Muscle layer of duodenum (tissue), 2 donors: ENCODE measurements around the gene LENG8.
A peak's percentile ranks its signal among the peaks of the same experiment; 100 is the strongest.

Source experiments
- H3K27ac ChIP-seq: one replicate; pipeline ENCODE4 v1.7.0; 2013; ENCODE audit warnings: mild to moderate bottlenecking, low read length
- H3K27me3 ChIP-seq: one replicate; pipeline ENCODE4 v1.7.0; 2013; ENCODE audit warnings: low read depth, mild to moderate bottlenecking, control low read depth, low read length
- H3K36me3 ChIP-seq, 2 donors: one replicate each; pipeline ENCODE4 v1.7.0; 2013; ENCODE audit warnings: low read length in 2 of 2, control low read depth in 1 of 2, mild to moderate bottlenecking in 1 of 2; ENCODE audit not compliant: insufficient read depth in 2 of 2, control insufficient read depth in 1 of 2
- H3K4me1 ChIP-seq, 2 donors: one replicate each; pipeline ENCODE4 v1.7.0; 2013; ENCODE audit warnings: low read length in 2 of 2, mild to moderate bottlenecking in 2 of 2, control low read depth in 1 of 2, moderate library complexity in 1 of 2; ENCODE audit not compliant: insufficient read depth in 2 of 2, control insufficient read depth in 1 of 2
- H3K4me3 ChIP-seq, 2 donors: one replicate each; pipeline ENCODE4 v1.7.0; 2013; ENCODE audit warnings: low read length in 2 of 2, low read depth in 1 of 2, mild to moderate bottlenecking in 1 of 2
- H3K9me3 ChIP-seq, 2 donors: one replicate each; pipeline ENCODE4 v1.7.0; 2013; ENCODE audit warnings: low read length in 2 of 2, control low read depth in 1 of 2, mild to moderate bottlenecking in 1 of 2; ENCODE audit not compliant: control insufficient read depth in 1 of 2
- donor health status: healthy.

Gene LENG8

DNA sequence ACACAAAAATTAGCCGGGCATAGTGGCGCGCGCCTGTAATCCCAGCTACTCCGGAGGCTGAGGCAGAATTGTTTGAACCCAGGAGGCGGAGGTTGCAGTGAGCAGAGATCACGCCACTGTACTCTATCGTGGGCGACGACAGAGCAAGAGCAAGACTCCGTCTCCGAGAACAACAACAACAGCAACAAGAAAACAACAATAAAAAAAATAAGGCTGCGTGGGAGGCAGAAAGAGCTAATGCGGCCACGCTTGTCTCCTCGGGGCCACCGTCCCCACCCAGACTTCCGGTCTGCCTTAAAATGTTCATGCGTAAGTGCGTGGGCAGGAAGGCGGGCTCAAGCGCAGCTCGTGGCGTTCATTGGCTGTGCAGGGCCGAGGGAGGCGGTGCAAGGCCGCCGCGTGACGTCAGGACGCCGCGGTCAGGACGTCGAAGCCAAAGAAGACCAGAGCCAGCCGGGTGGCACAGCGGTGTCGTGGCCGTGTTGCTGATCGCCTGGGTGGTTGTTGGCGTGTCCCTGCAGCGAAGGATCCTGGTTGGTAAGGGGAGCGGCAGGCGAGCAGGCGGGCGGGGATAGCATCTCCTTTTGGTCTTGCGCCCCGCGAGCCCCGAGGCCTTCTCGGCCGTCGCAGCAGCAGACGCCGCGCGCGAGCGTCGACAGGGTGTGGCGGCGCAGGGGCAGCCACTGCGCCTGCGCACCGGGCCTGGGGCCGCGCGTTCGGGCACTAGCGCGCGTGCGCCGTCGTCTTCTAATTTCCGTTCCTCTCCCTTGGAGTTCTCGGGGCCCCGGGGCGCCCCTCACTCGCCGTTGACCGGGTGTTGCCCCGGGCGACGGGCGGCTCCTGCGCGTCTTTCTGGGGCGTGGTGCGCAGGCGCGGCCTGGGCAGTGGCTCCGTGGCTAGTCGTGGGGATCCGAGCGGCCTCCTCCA lies at the start of gene LENG8:
Gene LENG8, plus strand, starts transcription at position 426 of the 927 bp plus-strand sequence. CDS start 2,146 bp downstream, outside the sequence.
- H3K4me1 ChIP-seq, result peaks cover 13 to 38% of the 10 kb centered on the region in 2 donors
- H3K9me3 ChIP-seq, result no peaks in the 10 kb centered on the region
- peak within 1 kb of the TSS; percentile 78 to 92 for H3K4me3 ChIP-seq
- H3K27ac ChIP-seq, result peak within 1 kb of the TSS; percentile 96
- no peaks in the 10 kb centered on the region for H3K27me3 ChIP-seq
- H3K36me3 ChIP-seq, result peaks cover 34 to 50% of the 10 kb centered on the region in 2 donors

DNA sequence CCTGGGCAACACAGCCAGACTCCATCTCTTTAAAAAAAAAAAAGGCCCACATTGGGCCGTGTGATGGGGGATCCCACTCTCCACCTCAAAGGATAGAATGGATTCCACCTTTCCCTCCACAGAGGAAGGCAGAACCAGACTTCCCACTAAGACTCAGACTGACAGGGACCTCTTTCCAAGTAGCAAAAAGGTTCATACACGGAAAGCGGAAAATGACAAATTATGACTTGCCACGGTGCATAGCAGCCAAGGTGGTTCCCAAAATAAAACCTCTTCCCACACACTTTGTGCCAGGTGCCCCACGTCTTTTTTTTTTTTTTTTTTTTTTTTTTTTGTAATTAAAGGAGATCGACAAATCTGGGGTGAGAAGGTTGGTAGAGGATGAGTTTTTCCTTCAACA lies 48.1 kb upstream of the LENG8 start:
- no peaks in the 10 kb centered on the region for H3K36me3 ChIP-seq
- no peak overlapping the region for H3K27ac ChIP-seq
- H3K4me1 ChIP-seq, result no peaks in the 10 kb centered on the region
- no peak overlapping the region for H3K4me3 ChIP-seq
- H3K27me3 ChIP-seq, result no peaks in the 10 kb centered on the region
- no peaks in the 10 kb centered on the region for H3K9me3 ChIP-seq

GRCh38 chr19:54403054-54403453 lies 45.9 kb upstream of the LENG8 start:
- Histone ChIP-seq H3K27ac (no peak overlapping the region), H3K4me3 (no peak overlapping the region), H3K4me1 (no peaks in the 10 kb centered on the region), H3K36me3 (no peaks in the 10 kb centered on the region), H3K9me3 (no peaks in the 10 kb centered on the region), H3K27me3 (no peaks in the 10 kb centered on the region)

GRCh38 chr19:54405628-54406027 lies 43.4 kb upstream of the LENG8 start:
- Histone ChIP-seq H3K27ac (no peak overlapping the region), H3K36me3 (no peaks in the 10 kb centered on the region), H3K9me3 (no peaks in the 10 kb centered on the region), H3K4me1 (no peaks in the 10 kb centered on the region), H3K27me3 (no peaks in the 10 kb centered on the region), H3K4me3 (no peak overlapping the region)

- no peaks in the 10 kb centered on the region for H3K4me1 ChIP-seq
- no peaks in the 10 kb centered on the region for H3K9me3 ChIP-seq
- H3K27ac ChIP-seq, result no peak overlapping the region
- no peak overlapping the region for H3K4me3 ChIP-seq
- no peaks in the 10 kb centered on the region for H3K27me3 ChIP-seq
- H3K36me3 ChIP-seq, result no peaks in the 10 kb centered on the region
Measured at GRCh38 chr19:54407780-54408179, 41.2 kb upstream of the LENG8 start.

- Histone ChIP-seq H3K27me3 (no peaks in the 10 kb centered on the region), H3K4me1 (no peaks in the 10 kb centered on the region)
Measured at GRCh38 chr19:54408456-54409026, 40.5 kb upstream of the LENG8 start.

GRCh38 chr19:54411033-54411432 lies 38.0 kb upstream of the LENG8 start:
- Histone ChIP-seq H3K27ac (no peak overlapping the region), H3K27me3 (peaks cover 12% of the 10 kb centered on the region), H3K4me1 (peaks cover 0 to 6% of the 10 kb centered on the region in 2 donors), H3K9me3 (no peaks in the 10 kb centered on the region), H3K4me3 (no peak overlapping the region), H3K36me3 (no peaks in the 10 kb centered on the region)

More at GRCh38 chr19:54408456-54409026, 40.5 kb upstream of the LENG8 start:
- Histone ChIP-seq H3K36me3 (no peaks in the 10 kb centered on the region), H3K9me3 (no peaks in the 10 kb centered on the region), H3K27ac (no peak overlapping the region), H3K4me3 (no peak overlapping the region)

- Histone ChIP-seq H3K27me3 (peaks cover 30% of the 10 kb centered on the region), H3K36me3 (no peaks in the 10 kb centered on the region), H3K4me1 (peaks cover 0 to 6% of the 10 kb centered on the region in 2 donors), H3K9me3 (no peaks in the 10 kb centered on the region), H3K27ac (no peak overlapping the region), H3K4me3 (no peak overlapping the region)
Measured at GRCh38 chr19:54412877-54413276, 36.1 kb upstream of the LENG8 start.

DNA sequence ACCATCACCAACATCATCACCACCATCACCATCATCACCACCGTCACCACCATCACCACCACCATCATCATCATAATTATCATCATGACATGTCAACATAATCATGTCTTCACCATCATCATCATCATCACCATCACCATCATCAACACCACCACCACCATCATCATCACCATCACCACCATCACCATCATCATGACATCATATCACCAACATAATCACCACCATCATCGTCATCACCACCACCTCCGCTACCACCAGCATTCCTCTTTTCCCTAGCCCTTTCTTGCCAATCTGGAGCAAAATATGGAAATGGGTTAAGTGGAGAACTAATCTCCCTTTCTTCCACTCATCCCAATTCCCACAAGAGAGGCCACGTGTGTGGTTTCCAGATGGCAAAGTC lies 34.8 kb upstream of the LENG8 start:
- Histone ChIP-seq H3K27me3 (peaks cover 31% of the 10 kb centered on the region), H3K27ac (no peak overlapping the region)

DNA sequence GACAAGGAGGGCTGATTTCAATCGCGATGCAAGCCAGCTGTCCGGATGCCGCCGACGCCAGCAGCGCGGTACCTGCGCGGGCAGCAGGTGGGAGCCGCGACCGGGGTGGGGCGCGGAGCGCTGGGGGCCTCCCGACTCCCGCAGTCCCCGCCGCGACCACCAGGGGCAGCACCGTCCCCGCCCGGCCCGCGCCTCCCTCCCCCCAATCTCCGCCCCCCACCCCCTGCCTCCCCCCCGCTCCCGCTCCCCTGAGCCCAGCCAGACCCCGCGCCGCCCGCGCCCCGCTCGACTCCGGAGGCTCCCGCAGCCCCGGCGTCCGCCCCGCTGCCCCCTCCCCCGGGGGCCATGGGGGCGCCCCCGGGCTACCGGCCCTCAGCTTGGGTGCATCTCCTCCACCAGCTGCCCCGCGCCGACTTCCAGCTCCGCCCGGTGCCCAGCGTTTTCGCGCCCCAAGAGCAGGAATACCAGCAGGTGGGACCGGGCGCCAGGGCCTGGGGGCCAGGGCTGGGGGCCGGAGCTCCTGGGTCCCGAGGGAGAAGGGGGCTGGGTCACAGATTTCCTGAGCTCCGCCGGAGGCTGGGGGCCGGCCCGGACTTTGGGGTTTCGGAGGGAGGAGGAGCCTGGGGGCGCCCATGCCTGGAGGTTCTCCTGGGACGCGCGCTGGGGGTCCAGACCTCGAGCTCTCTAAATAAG lies 33.6 kb upstream of the LENG8 start, which contains the start of gene TTYH1:
Gene TTYH1, plus strand, starts transcription at position 257 of the 693 bp plus-strand sequence. Its CDS starts 89 bp downstream, at position 346.
- H3K4me3 ChIP-seq, result peak within 1 kb of the TSS in 1 of 2 donors; percentile 45
- peaks cover 31% of the 10 kb centered on the region for H3K27me3 ChIP-seq
- peaks cover 0 to 9% of the 10 kb centered on the region in 2 donors for H3K4me1 ChIP-seq
- no peak within 1 kb of the TSS for H3K27ac ChIP-seq
- H3K9me3 ChIP-seq, result no peaks in the 10 kb centered on the region
- H3K36me3 ChIP-seq, result no peaks in the 10 kb centered on the region

More for the DNA sequence above, 34.8 kb upstream of the LENG8 start:
- Histone ChIP-seq H3K9me3 (no peaks in the 10 kb centered on the region), H3K4me3 (no peak overlapping the region), H3K36me3 (no peaks in the 10 kb centered on the region), H3K4me1 (peaks cover 0 to 6% of the 10 kb centered on the region in 2 donors)
